ENCODE data around the gene PRRT2.

Gene PRRT2

GRCh38 chr16:29811170-29811895 is 660 bp upstream of the PRRT2 start:
- peak in 1 of 3 experiments; percentile 77 for DNase-seq (ENCODE audit: low read depth in 2 of 3, low spot score in 2 of 3)

GRCh38 chr16:29812754-29813643 is 1.0 kb downstream of the PRRT2 start:
- no peak for DNase-seq (ENCODE audit: low read depth in 2 of 3, low spot score in 2 of 3)

GRCh38 chr16:29813644-29814562 is 1.9 kb downstream of the PRRT2 start:
- DNase-seq (ENCODE audit: low read depth in 2 of 3, low spot score in 2 of 3), result no peak

DNA sequence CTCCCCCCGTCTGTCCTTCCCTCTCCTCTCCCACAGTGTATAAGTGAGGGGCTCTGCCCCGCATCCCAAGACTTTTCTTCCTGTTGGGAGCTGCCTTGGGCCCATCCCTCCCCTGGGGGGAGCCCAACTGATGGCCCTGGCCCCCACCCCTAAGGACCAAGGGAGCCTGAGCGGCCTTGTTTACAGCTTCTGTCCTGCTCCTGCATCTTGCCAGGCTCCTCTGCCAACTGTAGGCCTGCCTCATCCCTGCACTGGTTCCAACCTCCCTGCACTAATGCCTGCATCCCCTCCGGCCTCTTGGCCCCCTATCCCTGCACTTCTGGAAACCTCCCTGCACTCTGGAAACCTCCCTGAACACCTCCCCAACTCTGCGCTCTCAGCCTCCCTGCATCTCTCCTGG is 2.6 kb downstream of the PRRT2 start:
- no peak for DNase-seq (ENCODE audit: low read depth in 2 of 3, low spot score in 2 of 3)

DNA sequence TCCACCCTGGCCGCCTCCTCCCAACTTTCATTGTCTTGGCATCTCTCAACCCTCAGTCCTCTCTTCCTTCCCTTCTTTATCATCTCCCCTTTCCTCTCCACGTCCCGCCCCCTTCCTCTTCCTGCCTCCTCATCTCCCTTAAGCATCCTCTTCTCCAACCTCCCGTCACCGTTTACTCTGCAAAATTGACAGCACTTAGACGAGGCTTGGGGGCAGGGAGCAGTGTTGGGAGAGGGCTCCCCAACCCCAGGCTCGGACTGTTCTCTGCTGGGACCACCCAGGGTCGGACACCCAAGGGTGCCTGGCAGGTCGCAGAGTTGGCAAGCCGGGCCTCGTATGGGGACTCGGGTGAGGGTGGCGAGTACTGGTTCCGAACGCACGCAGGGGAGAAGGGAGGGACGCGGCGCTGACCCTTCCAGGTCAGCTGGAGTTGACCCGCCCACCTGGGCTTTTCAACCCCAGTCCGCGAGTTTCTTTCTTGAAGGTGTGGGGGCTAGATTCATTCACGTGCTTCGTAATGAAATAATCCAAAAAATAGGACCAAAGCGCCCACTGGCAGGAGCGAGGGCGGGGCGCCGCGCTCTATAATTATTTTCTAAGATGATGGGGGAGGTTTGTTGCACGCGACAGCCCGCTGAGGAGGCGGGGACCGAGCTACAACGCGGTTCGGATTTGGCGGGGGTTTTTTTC is 3.2 kb downstream of the PRRT2 start:
- DNase-seq (ENCODE audit: low read depth in 2 of 3, low spot score in 2 of 3), result no peak

DNA sequence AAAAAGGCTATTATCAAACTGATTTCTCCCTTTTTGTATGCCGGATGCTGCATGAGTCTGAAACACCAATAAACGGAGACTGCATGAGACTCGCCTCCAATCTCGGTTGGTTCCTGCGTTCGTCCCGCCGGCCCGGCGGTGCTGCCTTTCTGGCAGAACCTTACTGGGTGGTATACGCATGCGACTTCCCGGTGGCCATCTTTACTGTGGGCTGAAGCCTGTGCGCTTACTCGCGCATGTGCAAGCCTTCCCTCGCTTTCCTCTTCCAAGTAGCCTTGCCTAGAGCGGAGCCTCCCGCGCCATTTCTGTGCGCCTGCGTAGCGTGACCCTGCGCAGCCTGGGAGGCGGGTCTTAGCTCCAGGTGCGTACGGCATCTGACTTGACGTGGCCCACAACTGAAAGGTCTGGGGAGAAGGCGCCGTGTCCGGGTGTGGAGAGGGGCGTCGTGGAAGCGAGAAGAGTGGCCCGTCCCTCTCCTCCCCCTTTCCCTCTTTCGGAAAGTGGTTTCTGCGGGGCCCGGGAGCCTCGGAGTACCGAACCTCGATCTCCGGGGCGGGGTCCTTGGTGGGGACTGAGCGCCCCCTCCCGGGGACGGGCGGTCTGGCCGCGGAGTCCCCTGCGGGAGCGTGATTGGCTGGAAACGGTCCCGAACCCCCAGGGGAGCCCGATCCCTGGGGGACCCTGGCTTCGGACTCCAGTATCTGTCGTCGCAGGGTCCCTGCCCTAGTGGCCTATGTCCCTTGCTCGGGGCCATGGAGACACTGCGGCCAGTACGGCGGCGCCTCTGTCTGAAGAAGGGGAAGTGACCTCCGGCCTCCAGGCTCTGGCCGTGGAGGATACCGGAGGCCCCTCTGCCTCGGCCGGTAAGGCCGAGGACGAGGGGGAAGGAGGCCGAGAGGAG is 4.0 kb downstream of the PRRT2 start, which contains the start of gene PAGR1:
PAGR1 (plus strand) TSS at position 360 of the 901 bp plus-strand sequence; CDS start at position 734, 374 bp downstream.
- peak; percentile 92 to 96 (median 96) for DNase-seq (ENCODE audit: low read depth in 2 of 3, low spot score in 2 of 3)

- no peak for DNase-seq (ENCODE audit: low read depth in 2 of 3, low spot score in 2 of 3)
Measured at GRCh38 chr16:29816694-29817441, 4.9 kb downstream of the PRRT2 start.

- no peak for DNase-seq (ENCODE audit: low read depth in 2 of 3, low spot score in 2 of 3)
Measured at GRCh38 chr16:29818082-29818481, 6.1 kb downstream of the PRRT2 start.

GRCh38 chr16:29819506-29819905 is 7.5 kb downstream of the PRRT2 start:
- DNase-seq (ENCODE audit: low read depth in 2 of 3, low spot score in 2 of 3), result no peak

- no peak for DNase-seq (ENCODE audit: low read depth in 2 of 3, low spot score in 2 of 3)
Measured at GRCh38 chr16:29820271-29820701, 8.3 kb downstream of the PRRT2 start, which contains the start of gene MVP. Gene MVP (plus strand): TSS chr16:29820462. CDS start chr16:29830550, 10,088 bp downstream.

DNA sequence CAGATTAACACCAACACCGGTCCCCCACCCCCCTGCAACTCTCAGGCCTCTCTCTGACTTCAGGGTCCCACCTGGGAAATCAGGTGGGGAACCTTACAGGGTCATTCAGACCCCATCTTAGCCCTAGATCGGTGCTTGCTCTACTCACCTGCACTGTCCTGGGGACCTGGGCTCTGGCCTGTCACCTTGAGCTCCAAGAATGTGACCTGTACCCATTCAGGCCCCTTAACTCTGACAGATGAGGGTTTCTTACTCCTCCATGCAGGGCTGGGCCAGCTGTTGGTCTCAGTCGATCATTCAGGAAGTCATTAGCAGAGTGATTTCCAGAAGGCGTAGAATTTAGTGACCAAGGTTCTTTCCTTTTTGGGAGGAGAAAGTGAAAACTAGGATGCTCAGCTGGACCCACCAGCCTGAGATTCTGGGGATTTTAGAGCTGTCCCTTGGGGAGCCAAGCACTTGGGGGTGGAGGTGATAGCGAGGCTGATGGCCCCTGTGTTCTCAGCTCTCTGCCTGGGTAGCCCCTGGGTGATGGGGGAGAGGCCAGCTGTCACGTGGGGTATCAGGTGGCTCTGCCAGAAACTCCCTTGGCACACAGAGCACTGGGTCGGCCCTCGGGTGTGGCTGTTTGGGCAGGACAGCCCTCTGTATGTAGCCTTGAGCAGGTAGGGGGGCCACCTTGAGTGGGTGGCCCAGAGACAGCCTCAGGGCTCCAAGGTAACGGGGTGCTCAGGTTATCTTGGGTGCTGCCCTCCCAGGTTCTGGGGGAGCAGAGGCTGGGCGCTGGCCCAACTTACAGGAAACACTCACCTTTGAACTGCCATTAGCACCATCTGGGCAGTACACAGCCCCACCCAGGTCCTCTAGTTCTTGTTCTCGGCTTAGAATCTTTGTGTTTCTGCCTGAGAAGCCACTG is 9.0 kb downstream of the PRRT2 start:
- DNase-seq (ENCODE audit: low read depth in 2 of 3, low spot score in 2 of 3), result no peak

GRCh38 chr16:29821643-29822115 is 9.7 kb downstream of the PRRT2 start:
- no peak for DNase-seq (ENCODE audit: low read depth in 2 of 3, low spot score in 2 of 3)

GRCh38 chr16:29824589-29825144 is 12.7 kb downstream of the PRRT2 start:
- no peak for DNase-seq (ENCODE audit: low read depth in 2 of 3, low spot score in 2 of 3)

- DNase-seq (ENCODE audit: low read depth in 2 of 3, low spot score in 2 of 3), result no peak
Measured at GRCh38 chr16:29825145-29826044, 13.4 kb downstream of the PRRT2 start.

- DNase-seq (ENCODE audit: low read depth in 2 of 3, low spot score in 2 of 3), result no peak
Measured at GRCh38 chr16:29826342-29826695, 14.3 kb downstream of the PRRT2 start.

DNA sequence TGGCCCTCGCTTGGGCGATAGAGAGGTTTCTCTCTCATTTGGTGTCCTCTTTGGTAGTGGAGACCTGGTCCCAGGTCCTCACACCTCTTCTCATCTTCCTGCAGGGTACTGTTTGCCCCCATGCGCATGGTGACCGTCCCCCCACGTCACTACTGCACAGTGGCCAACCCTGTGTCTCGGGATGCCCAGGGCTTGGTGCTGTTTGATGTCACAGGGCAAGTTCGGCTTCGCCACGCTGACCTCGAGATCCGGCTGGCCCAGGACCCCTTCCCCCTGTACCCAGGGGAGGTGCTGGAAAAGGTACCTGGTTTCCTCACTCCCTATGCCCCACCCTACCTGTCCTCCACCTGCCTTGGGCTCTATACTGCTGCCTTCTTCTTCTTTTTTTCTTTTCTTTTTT is 18.8 kb downstream of the PRRT2 start:
- DNase-seq (ENCODE audit: low read depth in 2 of 3, low spot score in 2 of 3), result no peak
